OCI-LY1 (cell line): Measurements from ENCODE around the gene DPRX.

ENCODE experiments used
- EZH2 ChIP-seq: fragments of 200-600 bp; sonication (generic), shearing (Covaris generic); IDR thresholded peaks from 2 replicates; pipeline ENCODE4 v1.8.0; 2017; ENCODE audit warnings: borderline replicate concordance, mixed run types, mild to moderate bottlenecking, antibody characterized with exemption, low read length, moderate library complexity, mixed read lengths
- TF ChIP-seq, protein P1 (sequence below): fragments of 200-600 bp; sonication (generic), shearing (Covaris generic); IDR thresholded peaks from 2 replicates; pipeline ENCODE4 v1.5.1; 2017; ENCODE audit warnings: mild to moderate bottlenecking, antibody characterized with exemption, low read length, moderate library complexity, mixed read lengths

DNA sequence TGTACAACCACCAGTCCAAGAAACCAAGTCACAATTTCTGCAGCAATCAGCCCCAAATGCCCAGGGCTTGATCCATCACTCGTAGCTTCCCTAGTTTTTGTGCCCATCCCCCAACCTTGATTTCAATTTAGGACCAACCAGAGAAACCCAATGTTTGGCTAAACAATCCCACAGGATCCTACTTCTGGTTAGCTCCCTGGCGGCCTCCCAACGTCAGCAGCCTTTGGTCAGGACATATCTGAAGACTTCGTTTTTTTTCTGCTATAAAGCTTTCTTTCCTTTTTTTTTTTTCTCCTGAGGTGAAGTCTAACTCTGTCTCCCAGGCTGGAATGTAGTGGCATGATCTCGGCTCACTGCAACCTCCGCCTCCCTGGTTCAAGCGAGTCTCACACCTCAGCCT lies 7.7 kb downstream of the DPRX start:
- TF ChIP-seq, protein P1, sequence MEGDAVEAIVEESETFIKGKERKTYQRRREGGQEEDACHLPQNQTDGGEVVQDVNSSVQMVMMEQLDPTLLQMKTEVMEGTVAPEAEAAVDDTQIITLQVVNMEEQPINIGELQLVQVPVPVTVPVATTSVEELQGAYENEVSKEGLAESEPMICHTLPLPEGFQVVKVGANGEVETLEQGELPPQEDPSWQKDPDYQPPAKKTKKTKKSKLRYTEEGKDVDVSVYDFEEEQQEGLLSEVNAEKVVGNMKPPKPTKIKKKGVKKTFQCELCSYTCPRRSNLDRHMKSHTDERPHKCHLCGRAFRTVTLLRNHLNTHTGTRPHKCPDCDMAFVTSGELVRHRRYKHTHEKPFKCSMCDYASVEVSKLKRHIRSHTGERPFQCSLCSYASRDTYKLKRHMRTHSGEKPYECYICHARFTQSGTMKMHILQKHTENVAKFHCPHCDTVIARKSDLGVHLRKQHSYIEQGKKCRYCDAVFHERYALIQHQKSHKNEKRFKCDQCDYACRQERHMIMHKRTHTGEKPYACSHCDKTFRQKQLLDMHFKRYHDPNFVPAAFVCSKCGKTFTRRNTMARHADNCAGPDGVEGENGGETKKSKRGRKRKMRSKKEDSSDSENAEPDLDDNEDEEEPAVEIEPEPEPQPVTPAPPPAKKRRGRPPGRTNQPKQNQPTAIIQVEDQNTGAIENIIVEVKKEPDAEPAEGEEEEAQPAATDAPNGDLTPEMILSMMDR, result no peak
- TF ChIP-seq EZH2, result no peak
